Measurements from ENCODE around the gene ZNF90.
"Not testable (repeated sequence)": the region's sequence is repeated elsewhere in the genome, so short reads cannot be mapped to it uniquely, and the experiment has no call there.

Gene ZNF90

DNA sequence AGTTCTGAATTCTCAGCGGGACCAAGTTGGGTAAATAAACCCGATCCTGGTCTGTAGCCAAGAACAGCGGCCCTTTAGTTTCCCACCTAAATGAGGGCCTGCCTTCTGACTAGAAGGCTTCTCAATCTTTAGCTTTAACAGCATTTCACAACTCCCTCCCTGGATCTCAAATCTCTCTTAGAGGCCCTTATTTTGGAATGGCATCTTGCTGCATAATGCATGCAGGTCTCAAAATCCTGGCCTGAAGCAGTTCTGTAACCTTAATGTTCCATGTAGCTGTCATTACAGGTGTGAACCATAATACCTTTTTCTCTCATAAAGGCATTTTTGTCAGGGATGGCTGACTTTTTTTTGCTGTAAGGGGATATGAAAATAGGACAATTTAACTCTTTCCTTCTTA is 29.5 kb downstream of the ZNF90 start:
- DNase-seq: no peak

GRCh38 chr19:20118064-20118839 is 40.5 kb downstream of the ZNF90 start:
- DNase-seq: not testable (repeated sequence)

DNA sequence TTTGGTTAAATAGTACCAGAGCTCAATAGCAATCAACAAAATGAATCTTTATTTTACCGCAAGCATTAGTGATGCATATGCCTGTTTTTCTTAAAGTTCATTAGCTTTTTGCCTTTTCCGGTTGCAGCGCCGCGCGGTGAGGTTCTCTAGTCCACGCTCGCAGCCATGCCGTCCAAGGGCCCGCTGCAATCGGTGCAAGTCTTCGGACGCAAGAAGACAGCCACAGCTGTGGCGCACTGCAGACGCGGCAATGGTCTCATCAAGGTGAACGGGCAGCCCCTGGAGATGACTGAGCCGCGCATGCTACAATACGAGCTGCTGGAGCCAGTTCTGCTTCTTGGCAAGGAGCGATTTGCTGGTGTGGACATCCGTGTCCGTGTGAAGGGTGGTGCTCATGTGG is 47.1 kb downstream of the ZNF90 start:
- no peak for DNase-seq

DNA sequence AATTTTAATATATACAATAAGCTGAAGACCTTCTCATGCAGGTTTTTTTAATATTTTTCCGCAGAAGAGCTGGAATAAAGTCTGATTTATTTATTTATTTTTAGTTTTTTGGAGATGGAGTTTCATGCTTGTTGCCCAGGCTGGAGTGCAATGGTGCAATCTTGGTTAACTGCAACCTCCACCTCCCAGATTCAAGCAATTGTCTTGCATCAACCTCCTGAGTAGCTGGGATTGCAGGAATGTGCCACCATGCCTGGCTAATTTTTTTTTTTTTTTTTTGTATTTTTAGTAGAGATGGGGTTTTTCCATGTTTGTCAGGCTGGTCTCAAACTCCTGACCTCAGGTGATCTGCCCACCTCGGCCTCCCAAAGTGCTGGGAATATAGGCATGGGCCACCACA is 55.1 kb downstream of the ZNF90 start:
- DNase-seq: not testable (repeated sequence)

- not testable (repeated sequence) for DNase-seq
Measured at GRCh38 chr19:20137714-20138113, 59.9 kb downstream of the ZNF90 start.

GRCh38 chr19:20151617-20152145 is 73.9 kb downstream of the ZNF90 start:
- DNase-seq: no peak

GRCh38 chr19:20152506-20152905 is 74.7 kb downstream of the ZNF90 start:
- DNase-seq: not testable (repeated sequence)

DNA sequence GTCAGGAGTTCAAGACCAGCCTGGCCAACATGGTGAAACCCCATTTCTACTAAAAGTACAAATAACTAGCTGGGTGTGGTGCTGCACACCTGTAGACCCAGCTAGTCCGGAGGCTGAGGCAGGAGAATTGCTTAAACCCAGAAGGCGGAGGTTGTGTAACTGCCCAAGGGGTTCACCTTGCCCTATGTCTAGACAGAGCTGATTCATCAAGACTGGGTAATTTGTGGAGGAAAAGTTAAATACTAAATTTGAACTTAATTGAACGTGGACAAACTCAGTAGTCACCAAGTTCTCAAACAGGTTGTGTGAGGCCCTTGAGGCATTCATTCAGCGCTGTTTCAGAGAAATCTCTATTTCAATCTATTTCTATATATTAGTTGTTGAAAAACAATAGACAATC is 75.5 kb downstream of the ZNF90 start:
- DNase-seq: no peak

DNA sequence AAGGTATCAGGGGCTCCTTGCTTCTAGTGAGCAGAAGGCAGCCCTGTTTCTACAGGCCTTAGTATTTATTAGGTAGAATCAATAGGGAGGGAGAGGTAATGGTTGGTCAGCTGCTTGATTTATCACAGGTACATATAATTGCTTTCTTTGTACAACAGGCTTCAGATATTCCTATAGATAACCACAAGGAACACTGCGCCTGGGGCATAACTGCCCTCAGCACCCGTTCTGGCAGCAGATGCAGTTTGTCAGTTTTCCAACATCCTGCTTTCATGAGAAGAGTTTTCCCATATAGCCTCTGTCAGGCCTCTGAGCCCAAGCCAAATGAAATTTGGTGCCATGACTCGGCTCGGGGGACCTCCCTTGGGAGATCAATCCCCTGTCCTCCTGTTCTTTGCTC is 76.8 kb downstream of the ZNF90 start:
- DNase-seq: no peak

GRCh38 chr19:20162821-20163220 is 85.0 kb downstream of the ZNF90 start:
- DNase-seq: peak; percentile 26

GRCh38 chr19:20164456-20164855 is 86.7 kb downstream of the ZNF90 start:
- no peak for DNase-seq

DNA sequence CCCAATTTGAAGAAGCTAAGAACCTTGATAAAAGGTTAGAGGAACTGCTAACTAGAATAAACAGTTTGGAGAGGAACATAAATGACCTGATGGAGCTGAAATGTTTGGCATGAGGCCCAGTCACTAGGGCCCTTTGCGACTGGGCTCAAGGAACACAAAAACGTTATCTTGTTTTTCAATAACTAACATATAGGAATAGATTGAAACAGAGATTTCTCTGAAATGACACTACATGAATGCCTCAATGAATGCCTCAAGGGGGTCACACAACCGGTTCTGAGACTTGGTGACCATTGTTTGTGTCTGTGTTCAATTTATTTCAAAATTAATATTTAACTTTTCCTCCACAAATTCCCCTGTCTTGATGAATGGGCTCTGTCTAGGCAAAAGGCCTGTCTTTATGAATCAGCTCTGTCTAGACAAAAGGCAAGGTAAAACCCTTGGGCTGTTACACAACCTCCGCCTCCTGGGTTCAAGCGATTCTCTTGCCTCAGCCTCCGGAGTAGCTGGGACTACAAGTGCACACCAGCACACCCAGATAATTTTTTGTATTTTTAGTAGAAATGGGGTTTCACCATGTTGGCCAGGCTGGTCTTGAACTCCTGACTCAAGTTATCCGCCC is 88.3 kb downstream of the ZNF90 start:
- no peak for DNase-seq

DNA sequence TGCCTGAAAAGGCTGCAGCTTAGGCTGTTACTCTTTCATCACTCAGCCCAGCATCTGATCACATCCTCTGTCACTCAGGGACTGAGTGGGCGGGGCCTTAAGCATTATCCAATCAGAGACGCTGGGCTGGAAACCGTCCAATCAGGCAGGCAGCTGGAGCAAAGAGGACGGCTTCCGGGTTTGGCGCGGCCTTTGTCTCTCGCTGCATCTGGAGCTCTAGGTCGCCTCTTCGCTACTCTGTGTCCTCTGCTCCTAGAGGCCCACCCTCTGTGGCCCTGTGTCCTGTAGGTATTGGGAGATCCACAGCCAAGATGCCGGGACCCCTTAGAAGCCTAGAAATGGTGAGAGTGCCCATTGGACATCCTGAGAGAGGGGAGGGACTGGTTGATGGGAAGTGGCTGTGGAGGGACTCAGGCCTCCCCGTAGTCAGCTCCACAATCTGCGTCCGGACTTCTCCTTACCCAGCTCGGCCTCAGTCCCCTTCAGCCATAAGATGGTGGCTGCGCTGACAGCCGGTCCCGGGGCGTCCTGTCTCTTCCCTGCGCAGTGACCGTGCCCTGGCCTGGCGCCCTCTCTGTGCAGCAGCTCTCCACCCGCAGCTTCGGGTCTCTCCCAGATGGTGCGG is 89.3 kb downstream of the ZNF90 start, which contains the start of gene ZNF486:
Gene ZNF486, plus strand, starts transcription at position 195 of the 625 bp plus-strand sequence. Its CDS starts 117 bp downstream, at position 312.
- peak; percentile 96 for DNase-seq

DNA sequence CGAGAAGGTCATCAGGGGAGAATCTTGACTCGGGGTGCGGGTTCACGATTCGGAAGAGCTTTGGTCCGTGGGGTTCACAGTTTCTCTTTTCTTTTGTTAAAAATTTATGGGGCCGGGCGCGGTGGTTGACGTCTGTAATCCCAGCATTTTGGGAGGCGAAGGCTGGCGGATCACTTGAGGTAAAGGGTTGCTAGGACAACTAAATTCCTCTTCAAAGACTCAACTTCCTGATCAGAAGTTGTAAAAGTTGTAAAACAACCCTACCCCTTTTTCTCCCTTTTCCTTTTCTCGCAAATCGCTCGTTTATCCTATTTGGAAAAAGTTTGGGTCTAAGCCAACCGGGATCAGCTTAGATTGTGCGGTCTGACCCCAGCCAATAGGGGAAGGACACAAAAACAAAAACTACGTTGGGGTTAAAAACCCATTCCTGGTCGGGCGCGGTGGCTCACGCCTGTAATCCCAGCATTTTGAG is 89.9 kb downstream of the ZNF90 start:
- DNase-seq: no peak

Measured in CD4-positive, alpha-beta T cell treated with Interleukin-21 for 1 hour (primary cell).